ENCODE data around the gene SLC35E3. TPM values are rescaled to one million over a fixed set of nuclear protein-coding genes. Genes with fewer than 3 reads are reported as not detected.

The SLC35E3 gene
- total and polyA plus RNA-seq, 2 of the 13 experiments (the other 11 are each of a cell fraction or from before 2014, with no cell fraction given) = 13.0 to 22.1 TPM

GRCh38 chr12:68808388-68809189, 62.6 kb downstream of the SLC35E3 start (continued):
- TF ChIP-seq NFAT5 (CRISPR knock-in tag; IDR thresholded peaks at IDR 0.05) (no peak; the same call in 1 of the 2 replicates), ZNF333 (CRISPR knock-in tag; IDR thresholded peaks at IDR 0.05; ENCODE audit: borderline replicate concordance) (no peak), SOX6 (IDR thresholded peaks at IDR 0.05) (no peak), SOX6 (CRISPR knock-in tag; IDR thresholded peaks at IDR 0.05) (peak; percentile 78), ZBTB25 (CRISPR knock-in tag; IDR thresholded peaks at IDR 0.05) (peak; percentile 60; the same call in 1 of the 2 replicates), SRSF1 (optimal IDR thresholded peaks at IDR 0.05; ENCODE audit: low read depth, low read length) (peak; percentile 57), ZNF724P (CRISPR knock-in tag; IDR thresholded peaks at IDR 0.05; ENCODE audit: borderline replicate concordance) (0 out of 2 replicates have a peak, but pooled peaks have one; percentile 70), ZNF781 (CRISPR knock-in tag; IDR thresholded peaks at IDR 0.05; ENCODE audit: borderline replicate concordance, not compliant biosample characterization) (peak; percentile 35), ZSCAN29 (CRISPR knock-in tag; conservative IDR thresholded peaks at IDR 0.05) (0 out of 2 replicates have a peak, but pooled peaks have one; percentile 33), THYN1 (CRISPR knock-in tag; IDR thresholded peaks at IDR 0.05; ENCODE audit: borderline replicate concordance, low read depth) (no peak), TBL1XR1 (IDR thresholded peaks at IDR 0.05; ENCODE audit: borderline replicate concordance, low read length, partially characterized antibody) (peak; percentile 69), ZSCAN5A (CRISPR knock-in tag; IDR thresholded peaks at IDR 0.05; ENCODE audit: borderline replicate concordance) (peak; percentile 58; the same call in 1 of the 2 replicates), SNAPC4 (CRISPR knock-in tag; IDR thresholded peaks at IDR 0.05) (0 out of 2 replicates have a peak, but pooled peaks have one; percentile 27), MAFG (CRISPR knock-in tag; IDR thresholded peaks at IDR 0.05) (peak; percentile 89)

Measured in HepG2 (cell line).